Measurements from ENCODE around the gene TEDC2. TPM values are rescaled to one million over a fixed set of nuclear protein-coding genes. Genes with fewer than 3 reads are reported as not detected.

Gene TEDC2
- polyA plus RNA-seq, 1 of the 3 experiments (the other 2 are of a cell fraction), result 15.6 TPM

DNA sequence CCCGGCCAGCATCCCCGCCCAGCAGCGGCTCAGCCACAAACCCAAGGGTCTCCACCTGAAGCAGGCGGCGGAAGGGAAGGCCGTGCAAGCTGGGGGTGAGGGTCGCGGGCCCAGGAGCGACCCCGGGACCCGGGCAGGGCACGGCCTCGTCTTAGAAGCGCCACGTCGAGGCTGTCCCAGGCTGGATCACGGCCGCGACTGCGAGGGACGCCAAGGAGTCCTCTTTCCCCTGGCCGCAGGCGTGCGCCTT lies 31.2 kb upstream of the TEDC2 start:
- H3K4me1 ChIP-seq (ENCODE audit: control insufficient read depth in 1 of 2, insufficient read depth in 2 of 2, low read depth in 1 of 2, low read length in 1 of 2), result peaks cover 10 to 31% of the 10 kb centered on the region in 2 experiments
- H3K79me2 ChIP-seq (ENCODE audit: insufficient read depth), result peaks cover 44% of the 10 kb centered on the region
- peaks cover 7 to 11% of the 10 kb centered on the region in 2 experiments for H3K36me3 ChIP-seq (replicated peaks in 1 of 2; ENCODE audit: control insufficient read depth in 1 of 2, insufficient read depth in 2 of 2, low read length in 1 of 2)
- H3K9me3 ChIP-seq, result no peaks in the 10 kb centered on the region
- POLR2A ChIA-PET, result interaction anchor here (1.4 to 2.1 kb wide), 2 partner anchors 55 to 88 kb away, joined by 3 to 7 read pairs; partner anchors contain the start of gene ABCA3
- peaks cover 12% of the 10 kb centered on the region; the same call in 1 of the 2 replicates for H4K20me1 ChIP-seq (ENCODE audit: insufficient read depth)
- peak overlapping the region; percentile 80 for H3K4me2 ChIP-seq
- 0 out of 2 replicates have a peak, but pooled peaks have one; percentile 5 for TF ChIP-seq RAD21 (IDR thresholded peaks at IDR 0.05; ENCODE audit: low read length)
- TF ChIP-seq, protein P1, sequence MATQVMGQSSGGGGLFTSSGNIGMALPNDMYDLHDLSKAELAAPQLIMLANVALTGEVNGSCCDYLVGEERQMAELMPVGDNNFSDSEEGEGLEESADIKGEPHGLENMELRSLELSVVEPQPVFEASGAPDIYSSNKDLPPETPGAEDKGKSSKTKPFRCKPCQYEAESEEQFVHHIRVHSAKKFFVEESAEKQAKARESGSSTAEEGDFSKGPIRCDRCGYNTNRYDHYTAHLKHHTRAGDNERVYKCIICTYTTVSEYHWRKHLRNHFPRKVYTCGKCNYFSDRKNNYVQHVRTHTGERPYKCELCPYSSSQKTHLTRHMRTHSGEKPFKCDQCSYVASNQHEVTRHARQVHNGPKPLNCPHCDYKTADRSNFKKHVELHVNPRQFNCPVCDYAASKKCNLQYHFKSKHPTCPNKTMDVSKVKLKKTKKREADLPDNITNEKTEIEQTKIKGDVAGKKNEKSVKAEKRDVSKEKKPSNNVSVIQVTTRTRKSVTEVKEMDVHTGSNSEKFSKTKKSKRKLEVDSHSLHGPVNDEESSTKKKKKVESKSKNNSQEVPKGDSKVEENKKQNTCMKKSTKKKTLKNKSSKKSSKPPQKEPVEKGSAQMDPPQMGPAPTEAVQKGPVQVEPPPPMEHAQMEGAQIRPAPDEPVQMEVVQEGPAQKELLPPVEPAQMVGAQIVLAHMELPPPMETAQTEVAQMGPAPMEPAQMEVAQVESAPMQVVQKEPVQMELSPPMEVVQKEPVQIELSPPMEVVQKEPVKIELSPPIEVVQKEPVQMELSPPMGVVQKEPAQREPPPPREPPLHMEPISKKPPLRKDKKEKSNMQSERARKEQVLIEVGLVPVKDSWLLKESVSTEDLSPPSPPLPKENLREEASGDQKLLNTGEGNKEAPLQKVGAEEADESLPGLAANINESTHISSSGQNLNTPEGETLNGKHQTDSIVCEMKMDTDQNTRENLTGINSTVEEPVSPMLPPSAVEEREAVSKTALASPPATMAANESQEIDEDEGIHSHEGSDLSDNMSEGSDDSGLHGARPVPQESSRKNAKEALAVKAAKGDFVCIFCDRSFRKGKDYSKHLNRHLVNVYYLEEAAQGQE (IDR thresholded peaks at IDR 0.05; ENCODE audit: low read depth, low read length), result no peak
- CTCF ChIA-PET, result interaction anchor here (0.8 to 3.2 kb wide), 12 partner anchors 12 to 160 kb away, joined by 3 to 45 read pairs (median 5); partner anchors contain the start of genes ABCA3 and ATP6V0C
- no peaks in the 10 kb centered on the region for H3K27me3 ChIP-seq (ENCODE audit: insufficient read depth)
- H3K4me3 ChIP-seq (ENCODE audit: low read depth in 2 of 2, low read length in 1 of 2), result peak overlapping the region; percentile 84 to 89
- peak overlapping the region; percentile 77 for H3K9ac ChIP-seq
- no peaks in the 10 kb centered on the region for H3K9me2 ChIP-seq
- no CpG with 5 or more reads among the region's 24 CpGs for WGBS (ENCODE audit: low lambda C conversion rate)
- no peaks in the 10 kb centered on the region for H3F3A ChIP-seq (replicated peaks; ENCODE audit: insufficient read depth)
- H3K27ac ChIP-seq (ENCODE audit: low read depth in 2 of 2, low read length in 1 of 2), result peak overlapping the region in 1 of 2 experiments; percentile 86; a peak in 2 of 4 replicates
- DNase-seq, result no peak
- H2AFZ ChIP-seq (ENCODE audit: low read depth), result peak overlapping the region; percentile 96; the same call in 1 of the 2 replicates

DNA sequence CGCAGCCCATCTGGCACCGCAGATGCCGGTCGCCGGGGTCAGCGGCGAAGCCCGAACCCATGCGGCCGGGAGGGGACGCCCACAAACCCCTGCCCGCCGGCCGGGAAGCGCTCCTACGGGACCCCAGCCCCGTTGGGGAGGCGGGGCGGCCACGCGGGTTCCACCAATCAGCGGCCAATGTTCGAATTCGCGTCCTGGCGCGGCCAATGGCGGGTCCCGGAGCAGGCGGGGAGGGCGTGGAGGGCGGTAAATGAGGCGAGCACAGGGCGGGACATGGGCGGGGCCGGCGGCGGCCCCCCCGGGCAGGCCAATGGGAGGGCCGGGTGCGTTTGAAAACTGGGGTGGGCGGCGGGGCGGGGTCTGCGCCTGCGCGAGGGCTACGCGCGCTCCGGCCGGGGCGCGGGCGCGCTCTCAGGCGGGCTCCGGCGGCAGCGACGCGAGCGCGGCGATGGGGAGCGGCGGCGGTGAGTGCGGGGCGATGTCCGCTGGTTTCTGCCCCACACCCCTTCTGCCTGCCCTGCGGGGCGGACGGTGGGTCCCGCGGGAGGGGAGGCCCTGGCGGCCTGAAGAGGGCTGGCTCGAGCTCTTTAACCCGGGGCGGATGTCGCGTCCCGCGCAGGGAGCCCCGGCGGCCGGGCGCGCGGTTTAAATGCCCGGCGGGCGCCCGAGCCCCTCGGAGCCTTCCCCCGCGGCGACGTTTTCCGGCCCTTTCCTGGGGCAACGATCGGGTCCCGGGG lies 30.7 kb upstream of the TEDC2 start, which contains the start of gene CCNF:
TSS of gene CCNF (plus strand) at position 414 of the 737 bp plus-strand sequence. CDS start at position 449, 35 bp downstream.
- no peaks in the 10 kb centered on the region for H3K27me3 ChIP-seq (ENCODE audit: insufficient read depth)
- peaks cover 49% of the 10 kb centered on the region for H3K79me2 ChIP-seq (ENCODE audit: insufficient read depth)
- peak within 1 kb of the TSS; percentile 88 for H3K9ac ChIP-seq
- WGBS (ENCODE audit: low lambda C conversion rate), result 2% methylated on average over 16 of the region's 103 CpGs
- peak within 1 kb of the TSS; percentile 89 to 94 for H3K4me3 ChIP-seq (ENCODE audit: low read depth in 2 of 2, low read length in 1 of 2)
- H3K4me2 ChIP-seq, result peak within 1 kb of the TSS; percentile 90
- H3K9me2 ChIP-seq, result no peaks in the 10 kb centered on the region
- peaks cover 12% of the 10 kb centered on the region; the same call in 1 of the 2 replicates for H4K20me1 ChIP-seq (ENCODE audit: insufficient read depth)
- ChIA-PET CTCF (interaction anchor here (0.6 to 3.2 kb wide), 23 partner anchors 11 to 234 kb away, joined by 3 to 45 read pairs (median 5); partner anchors contain the start of genes ABCA3 and ATP6V0C), POLR2A (interaction anchor here (1.4 to 2.1 kb wide), 3 partner anchors 54 to 89 kb away, joined by 3 to 7 read pairs (median 7); partner anchors contain the start of gene ABCA3)
- peaks cover 11 to 12% of the 10 kb centered on the region in 2 experiments for H3K36me3 ChIP-seq (replicated peaks in 1 of 2; ENCODE audit: control insufficient read depth in 1 of 2, insufficient read depth in 2 of 2, low read length in 1 of 2)
- peak within 1 kb of the TSS; percentile 96 for H2AFZ ChIP-seq (ENCODE audit: low read depth)
- H3K27ac ChIP-seq (ENCODE audit: low read depth in 2 of 2, low read length in 1 of 2), result peak within 1 kb of the TSS; percentile 13 to 86; a peak in 3 of 4 replicates
- no peaks in the 10 kb centered on the region for H3F3A ChIP-seq (replicated peaks; ENCODE audit: insufficient read depth)
- peak; percentile 100 for DNase-seq
- peaks cover 10 to 31% of the 10 kb centered on the region in 2 experiments for H3K4me1 ChIP-seq (ENCODE audit: control insufficient read depth in 1 of 2, insufficient read depth in 2 of 2, low read depth in 1 of 2, low read length in 1 of 2)
- H3K9me3 ChIP-seq, result no peaks in the 10 kb centered on the region
- TF ChIP-seq YY1 (IDR thresholded peaks at IDR 0.05; ENCODE audit: low read depth) (no peak; the same call in 1 of the 2 replicates), FOXM1 (IDR thresholded peaks at IDR 0.05; ENCODE audit: low read depth) (peak; percentile 100), JUND (IDR thresholded peaks at IDR 0.05) (no peak), EZH2phosphoT487 (IDR thresholded peaks at IDR 0.05; ENCODE audit: borderline replicate concordance, low read depth) (no peak), FOXJ3 (CRISPR knock-in tag; IDR thresholded peaks at IDR 0.05) (no peak), TCF12 (IDR thresholded peaks at IDR 0.05) (no peak), FOSL2 (IDR thresholded peaks at IDR 0.05; ENCODE audit: borderline replicate concordance, low read depth) (no peak), MEF2A (IDR thresholded peaks at IDR 0.05; ENCODE audit: borderline replicate concordance, low read depth) (no peak), RXRA (IDR thresholded peaks at IDR 0.05; ENCODE audit: borderline replicate concordance, low read depth) (no peak), RAD21 (IDR thresholded peaks at IDR 0.05; ENCODE audit: low read length) (no peak), TAF1 (IDR thresholded peaks at IDR 0.05; ENCODE audit: borderline replicate concordance, low read depth, low read length) (peak; percentile 57), GATA2 (CRISPR knock-in tag; IDR thresholded peaks at IDR 0.05) (no peak), SIN3A (IDR thresholded peaks at IDR 0.05; ENCODE audit: borderline replicate concordance, low read depth, low read length) (0 out of 2 replicates have a peak, but pooled peaks have one; percentile 54), POLR2AphosphoS5 (IDR thresholded peaks at IDR 0.05; ENCODE audit: low read depth, low read length) (no peak; the same call in 1 of the 2 replicates)
- TF ChIP-seq, protein P2, sequence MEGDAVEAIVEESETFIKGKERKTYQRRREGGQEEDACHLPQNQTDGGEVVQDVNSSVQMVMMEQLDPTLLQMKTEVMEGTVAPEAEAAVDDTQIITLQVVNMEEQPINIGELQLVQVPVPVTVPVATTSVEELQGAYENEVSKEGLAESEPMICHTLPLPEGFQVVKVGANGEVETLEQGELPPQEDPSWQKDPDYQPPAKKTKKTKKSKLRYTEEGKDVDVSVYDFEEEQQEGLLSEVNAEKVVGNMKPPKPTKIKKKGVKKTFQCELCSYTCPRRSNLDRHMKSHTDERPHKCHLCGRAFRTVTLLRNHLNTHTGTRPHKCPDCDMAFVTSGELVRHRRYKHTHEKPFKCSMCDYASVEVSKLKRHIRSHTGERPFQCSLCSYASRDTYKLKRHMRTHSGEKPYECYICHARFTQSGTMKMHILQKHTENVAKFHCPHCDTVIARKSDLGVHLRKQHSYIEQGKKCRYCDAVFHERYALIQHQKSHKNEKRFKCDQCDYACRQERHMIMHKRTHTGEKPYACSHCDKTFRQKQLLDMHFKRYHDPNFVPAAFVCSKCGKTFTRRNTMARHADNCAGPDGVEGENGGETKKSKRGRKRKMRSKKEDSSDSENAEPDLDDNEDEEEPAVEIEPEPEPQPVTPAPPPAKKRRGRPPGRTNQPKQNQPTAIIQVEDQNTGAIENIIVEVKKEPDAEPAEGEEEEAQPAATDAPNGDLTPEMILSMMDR (IDR thresholded peaks at IDR 0.05), result peak; percentile 8; the same call in 1 of the 2 replicates
- TF ChIP-seq, protein P3, sequence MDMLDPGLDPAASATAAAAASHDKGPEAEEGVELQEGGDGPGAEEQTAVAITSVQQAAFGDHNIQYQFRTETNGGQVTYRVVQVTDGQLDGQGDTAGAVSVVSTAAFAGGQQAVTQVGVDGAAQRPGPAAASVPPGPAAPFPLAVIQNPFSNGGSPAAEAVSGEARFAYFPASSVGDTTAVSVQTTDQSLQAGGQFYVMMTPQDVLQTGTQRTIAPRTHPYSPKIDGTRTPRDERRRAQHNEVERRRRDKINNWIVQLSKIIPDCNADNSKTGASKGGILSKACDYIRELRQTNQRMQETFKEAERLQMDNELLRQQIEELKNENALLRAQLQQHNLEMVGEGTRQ (IDR thresholded peaks at IDR 0.05; ENCODE audit: borderline replicate concordance, low read depth, low read length), result no peak
- TF ChIP-seq, protein P4, sequence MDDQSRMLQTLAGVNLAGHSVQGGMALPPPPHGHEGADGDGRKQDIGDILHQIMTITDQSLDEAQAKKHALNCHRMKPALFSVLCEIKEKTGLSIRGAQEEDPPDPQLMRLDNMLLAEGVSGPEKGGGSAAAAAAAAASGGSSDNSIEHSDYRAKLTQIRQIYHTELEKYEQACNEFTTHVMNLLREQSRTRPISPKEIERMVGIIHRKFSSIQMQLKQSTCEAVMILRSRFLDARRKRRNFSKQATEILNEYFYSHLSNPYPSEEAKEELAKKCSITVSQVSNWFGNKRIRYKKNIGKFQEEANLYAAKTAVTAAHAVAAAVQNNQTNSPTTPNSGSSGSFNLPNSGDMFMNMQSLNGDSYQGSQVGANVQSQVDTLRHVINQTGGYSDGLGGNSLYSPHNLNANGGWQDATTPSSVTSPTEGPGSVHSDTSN (IDR thresholded peaks at IDR 0.05), result no peak
